Activated CD8-positive, alpha-beta memory T cell treated with anti-CD3 and anti-CD28 coated beads, Interleukin-2, amount 50 U/mL, for 24 hours (primary cell): ENCODE measurements around the gene SH3PXD2B.
"Not testable (repeated sequence)": the region's sequence is repeated elsewhere in the genome, so short reads cannot be mapped to it uniquely, and the experiment has no call there.

ENCODE experiments used
- DNase-seq: peaks from one replicate; pipeline ENCODE4 v3.0.0-alpha.2; 2020; ENCODE audit errors: extremely low read depth

The SH3PXD2B gene

GRCh38 chr5:172370237-172370640 is 84.1 kb downstream of the SH3PXD2B start:
- no peak for DNase-seq

GRCh38 chr5:172368699-172369098 is 85.6 kb downstream of the SH3PXD2B start:
- DNase-seq = not testable (repeated sequence)

DNA sequence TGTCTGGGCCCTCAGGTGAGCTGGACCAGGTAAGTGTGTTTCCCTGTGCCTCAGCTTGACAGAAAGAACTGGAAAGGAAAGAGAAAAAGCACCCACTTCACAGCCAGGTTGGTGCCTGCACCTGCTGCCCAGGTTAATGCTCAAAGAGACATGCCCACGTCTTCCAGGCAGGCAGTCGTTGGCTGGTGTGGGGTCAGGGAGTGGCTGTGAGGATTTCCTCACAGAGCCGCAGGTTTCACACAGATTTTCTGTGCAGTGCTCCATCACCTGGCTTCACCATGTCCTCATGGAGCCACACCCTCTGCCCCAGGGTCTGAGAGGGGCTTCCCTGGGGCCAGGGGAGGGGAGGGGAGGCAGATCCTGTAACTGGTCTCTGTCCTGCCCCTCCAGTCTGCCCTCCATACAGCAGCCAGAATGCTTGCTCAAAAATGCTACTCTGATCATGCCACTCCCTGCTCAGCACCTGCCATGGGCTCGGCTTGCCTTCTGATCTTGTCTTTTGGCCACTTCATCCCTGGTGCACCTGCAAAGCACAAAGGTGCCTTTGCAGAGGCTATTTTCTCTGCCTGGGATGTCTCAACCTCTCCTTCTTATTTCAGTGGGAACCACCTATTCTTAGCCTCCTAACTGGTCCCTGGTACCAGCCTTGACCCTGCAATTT is 88.2 kb downstream of the SH3PXD2B start:
- DNase-seq = no peak

- no peak for DNase-seq
These were observed 89.6 kb downstream of the SH3PXD2B start for GRCh38 chr5:172364773-172365172.

DNA sequence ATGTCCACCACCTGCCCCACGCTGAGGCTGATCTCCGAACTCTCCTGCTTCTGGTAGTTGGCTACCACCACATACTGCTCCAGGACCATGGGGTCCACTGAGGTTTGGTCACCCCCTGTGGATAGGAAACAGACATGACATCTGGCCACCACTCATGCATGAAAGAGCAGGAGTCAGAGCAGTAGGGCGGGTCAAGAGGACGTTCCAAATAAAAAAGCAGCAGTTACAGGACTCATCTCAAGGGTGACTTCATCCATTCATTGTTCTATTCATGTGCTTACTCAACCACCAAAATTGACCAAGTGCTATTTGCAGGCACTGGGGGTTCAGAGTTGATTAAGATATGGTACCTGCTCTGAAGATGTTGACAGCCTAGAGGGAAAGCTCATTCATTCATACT is 91.6 kb downstream of the SH3PXD2B start:
- no peak for DNase-seq

- no peak for DNase-seq
These were observed 92.6 kb downstream of the SH3PXD2B start for GRCh38 chr5:172361566-172362238.

DNA sequence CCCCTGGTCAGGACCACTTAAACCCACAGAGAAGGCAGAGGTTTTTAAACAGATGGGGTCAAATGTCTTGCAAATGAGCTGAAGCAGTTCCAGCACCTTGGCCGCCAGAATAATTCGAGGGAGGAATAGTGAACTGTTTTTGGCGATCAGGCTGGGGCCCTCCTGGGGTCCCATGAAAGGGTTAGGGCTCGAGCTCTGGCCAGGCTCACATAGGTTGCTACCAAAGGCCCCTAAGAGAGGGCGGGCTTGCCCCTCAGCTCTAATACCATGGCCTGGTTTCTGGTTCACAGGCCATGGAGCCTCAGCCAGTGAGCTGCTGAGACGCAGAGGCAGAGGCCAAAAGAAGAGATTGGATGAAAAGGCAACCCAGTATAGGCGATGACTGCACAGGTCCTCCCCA is 96.0 kb downstream of the SH3PXD2B start:
- no peak for DNase-seq

DNA sequence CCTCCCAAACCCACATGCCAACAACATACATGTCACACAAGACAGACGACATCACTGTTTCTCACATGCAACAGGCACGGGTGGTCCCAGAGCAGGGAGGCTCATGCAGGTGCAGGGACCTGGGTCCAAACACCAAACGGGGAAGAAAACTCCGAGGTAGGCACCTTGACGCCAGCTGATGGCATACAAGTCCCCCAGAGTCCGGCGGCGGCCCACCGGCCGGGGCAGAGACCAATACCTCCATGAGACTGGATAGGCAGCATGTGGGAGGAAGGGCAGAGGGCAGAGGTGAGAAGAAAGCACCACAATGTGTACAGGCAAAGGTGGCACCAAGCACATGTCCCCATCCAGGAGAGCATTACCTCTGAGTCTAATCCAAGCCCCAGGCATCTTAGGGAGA is 97.8 kb downstream of the SH3PXD2B start:
- DNase-seq = no peak

DNA sequence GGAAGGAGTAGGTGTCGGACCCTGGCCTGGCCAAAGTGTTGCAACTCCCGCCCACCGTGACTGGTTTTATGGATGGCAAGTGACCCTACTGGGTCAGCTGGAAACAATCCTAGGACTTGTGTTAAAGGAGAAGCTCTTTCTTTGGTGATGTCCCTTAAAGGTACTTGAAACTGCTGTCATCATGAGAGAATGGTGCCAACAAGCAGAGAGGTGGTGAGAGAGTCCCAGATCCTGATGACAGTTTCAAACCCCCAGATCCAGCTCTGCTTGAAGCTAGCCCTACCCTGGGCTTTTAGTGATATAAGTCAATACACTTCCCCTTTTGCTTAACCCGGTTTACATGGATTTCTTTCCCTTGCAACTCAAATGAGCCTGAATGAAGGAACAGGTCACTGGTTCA is 98.3 kb downstream of the SH3PXD2B start:
- DNase-seq = no peak

DNA sequence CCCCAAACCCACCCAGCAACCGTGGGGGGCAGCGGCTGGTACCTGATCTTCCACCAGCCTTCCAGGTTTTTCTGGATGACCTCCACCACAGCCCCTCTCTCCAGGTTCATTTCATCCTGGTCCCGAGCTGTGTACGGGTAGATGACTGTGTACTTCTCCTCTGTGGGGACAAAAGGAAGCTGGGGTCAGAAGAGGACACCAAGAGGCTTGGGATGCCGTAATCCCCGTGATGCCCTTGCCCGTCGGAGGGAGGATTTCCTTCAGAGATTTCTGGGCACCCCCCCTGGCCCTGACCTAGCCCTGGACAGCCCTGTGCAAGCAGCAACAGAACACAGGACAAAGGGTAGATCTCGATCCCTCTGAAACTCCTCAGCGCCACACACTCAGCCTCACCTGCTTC is 100.5 kb downstream of the SH3PXD2B start:
- no peak for DNase-seq

DNA sequence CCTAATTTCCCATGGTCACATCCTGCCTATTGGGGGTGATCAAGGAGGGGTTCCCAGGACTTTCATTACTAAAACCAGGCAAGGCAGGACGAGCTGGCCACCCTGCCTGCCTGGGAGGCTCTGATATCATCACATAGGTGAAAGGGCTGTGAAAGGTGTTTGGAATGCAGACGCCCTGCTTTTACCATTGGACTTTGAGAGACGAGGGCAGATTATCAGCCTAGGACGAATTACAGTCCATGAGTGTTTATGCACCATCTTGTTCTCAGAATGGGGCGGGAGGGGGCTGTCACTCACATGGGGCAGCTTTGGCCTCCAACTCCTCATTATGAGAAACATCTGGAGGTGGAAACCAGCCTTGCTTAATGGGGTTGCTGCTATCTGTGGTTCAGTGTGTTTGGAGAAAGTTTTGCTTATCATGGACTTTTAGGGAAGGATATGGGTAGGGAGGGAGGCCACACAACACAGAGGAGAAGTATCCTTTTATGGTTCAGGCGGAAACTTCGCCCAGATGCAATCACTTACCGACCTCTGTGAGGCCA is 101.0 kb downstream of the SH3PXD2B start:
- no peak for DNase-seq

DNA sequence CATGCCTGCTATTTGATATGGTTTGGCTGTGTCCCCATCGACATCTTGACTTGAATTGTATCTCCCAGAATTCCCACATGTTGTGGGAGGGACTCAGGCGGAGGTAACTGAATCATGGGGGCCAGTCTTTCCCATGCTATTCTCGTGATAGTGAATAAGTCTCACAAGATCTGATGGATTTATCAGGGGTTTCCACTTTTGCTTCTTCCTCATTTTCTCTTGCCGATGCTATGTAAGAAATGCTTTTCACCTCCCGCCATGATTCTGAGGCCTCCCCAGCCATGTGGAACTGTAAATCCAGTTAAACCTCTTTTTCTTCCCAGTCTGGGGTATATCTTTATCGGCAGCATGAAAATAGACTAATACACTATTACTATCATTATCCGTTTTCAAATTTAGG is 101.8 kb downstream of the SH3PXD2B start:
- not testable (repeated sequence) for DNase-seq

- DNase-seq = no peak
These were observed 103.0 kb downstream of the SH3PXD2B start for GRCh38 chr5:172351240-172351778.

DNA sequence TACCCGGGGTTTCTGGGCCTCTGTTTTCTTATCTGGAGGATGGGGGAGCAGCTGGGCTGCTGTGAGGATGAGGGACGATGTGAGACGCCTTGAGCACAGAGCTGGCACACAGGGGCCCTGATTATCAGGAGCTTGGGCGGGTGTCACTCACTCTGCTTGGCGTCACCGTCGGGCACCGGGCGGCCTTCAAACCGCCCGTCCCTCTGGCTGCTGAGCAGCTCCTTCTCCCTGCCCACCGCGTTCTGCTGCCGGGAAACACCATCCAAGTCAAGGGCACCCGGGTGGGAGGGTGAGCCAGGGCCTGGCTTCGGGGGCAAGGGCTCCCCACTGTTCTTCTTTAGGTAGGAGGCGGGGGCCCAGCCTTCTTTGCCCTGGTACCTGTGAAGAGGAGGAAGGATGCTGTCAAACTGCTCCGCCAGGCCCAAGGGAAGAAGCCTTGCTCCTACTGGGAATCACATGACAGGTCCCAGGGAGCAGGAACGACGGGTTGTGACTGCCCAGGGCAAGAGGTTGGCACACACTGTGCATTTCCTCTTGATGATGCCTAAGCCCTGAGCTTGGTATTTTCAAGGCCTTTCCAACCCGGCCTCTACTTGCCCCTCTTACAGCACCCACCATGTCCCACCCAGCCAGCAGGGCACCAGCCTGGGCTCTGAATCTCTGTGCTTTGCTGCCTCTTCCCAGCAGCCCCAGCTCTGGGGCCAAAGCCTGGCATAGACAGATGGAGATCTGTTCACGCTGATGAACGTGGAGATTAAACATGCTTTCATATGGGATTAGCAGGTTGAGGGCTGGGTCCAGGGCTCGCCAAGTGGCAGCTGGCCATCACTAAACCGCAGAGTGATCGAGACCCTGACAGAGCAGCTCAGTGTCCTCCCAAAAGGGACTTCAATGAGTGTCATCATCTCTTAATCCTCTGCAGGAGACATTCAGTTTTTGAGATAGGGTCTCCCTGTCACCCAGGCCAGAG is 103.8 kb downstream of the SH3PXD2B start:
- DNase-seq = no peak

- DNase-seq = not testable (repeated sequence)
These were observed 105.6 kb downstream of the SH3PXD2B start for GRCh38 chr5:172348733-172349132.

GRCh38 chr5:172348084-172348483 is 106.2 kb downstream of the SH3PXD2B start:
- DNase-seq = no peak

DNA sequence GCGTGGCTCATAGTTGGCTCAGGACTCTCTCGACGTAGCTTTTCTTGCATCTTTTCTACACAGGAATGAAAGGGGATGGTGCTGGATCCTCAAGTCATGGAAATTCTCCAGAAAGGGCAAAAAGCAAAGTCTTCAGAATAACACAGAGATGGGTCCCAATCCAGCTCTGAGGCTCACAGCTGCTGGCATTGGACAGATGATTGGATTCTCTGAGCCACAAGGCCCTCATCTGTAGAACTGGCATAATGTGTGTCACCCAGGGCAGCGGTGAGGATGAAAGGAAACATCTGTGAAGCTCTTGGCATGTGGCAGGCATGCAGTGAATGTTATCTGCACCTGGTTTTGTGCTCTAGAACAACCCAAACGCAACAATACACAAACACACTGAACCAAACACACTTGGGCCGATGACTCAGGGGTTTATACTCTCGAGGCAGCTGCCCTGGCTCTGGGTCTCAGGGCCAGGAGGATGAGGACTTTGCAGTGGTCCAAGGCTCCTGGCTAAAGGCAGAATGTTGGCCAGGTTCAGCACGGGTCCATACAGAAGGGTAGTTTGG is 106.8 kb downstream of the SH3PXD2B start:
- no peak for DNase-seq

DNA sequence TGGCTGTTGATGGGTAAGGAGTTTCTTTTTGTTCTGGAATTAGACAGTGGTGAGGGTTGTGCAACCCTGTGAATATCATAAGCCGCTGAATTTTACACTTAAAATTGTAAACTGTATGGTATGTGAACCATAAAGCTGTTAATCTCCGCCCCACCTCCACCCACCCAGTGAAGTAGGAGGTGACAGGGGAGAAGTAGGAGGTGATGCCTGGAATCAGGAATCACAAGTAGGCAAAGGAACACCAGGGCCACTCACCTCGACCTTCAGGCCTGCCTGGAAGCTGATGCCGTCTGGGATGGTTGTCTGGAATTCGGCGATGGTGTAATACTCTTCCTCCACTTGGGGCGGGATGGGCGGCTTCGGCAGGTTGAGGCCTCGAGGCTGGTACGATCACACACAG is 108.4 kb downstream of the SH3PXD2B start:
- DNase-seq = no peak

GRCh38 chr5:172344855-172345409 is 109.4 kb downstream of the SH3PXD2B start:
- DNase-seq = no peak

DNA sequence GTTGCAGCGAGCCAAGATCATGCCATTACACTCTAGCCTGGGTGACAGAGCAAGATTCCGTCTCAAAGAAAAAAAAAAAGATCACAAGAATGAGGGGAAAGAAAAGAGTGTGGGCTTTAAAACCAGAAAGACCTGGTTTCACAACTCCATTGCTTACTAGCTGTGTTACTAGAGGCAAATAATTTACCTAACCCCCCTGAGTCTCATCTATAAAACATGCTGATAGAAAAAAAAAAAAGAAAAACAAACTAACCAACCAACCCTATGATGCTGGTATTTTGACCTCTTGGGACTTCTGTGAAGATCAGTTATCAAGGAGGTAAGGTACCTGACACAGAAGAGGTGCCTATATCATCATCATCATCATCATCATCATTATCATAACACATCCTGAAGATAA is 110.6 kb downstream of the SH3PXD2B start:
- no peak for DNase-seq

DNA sequence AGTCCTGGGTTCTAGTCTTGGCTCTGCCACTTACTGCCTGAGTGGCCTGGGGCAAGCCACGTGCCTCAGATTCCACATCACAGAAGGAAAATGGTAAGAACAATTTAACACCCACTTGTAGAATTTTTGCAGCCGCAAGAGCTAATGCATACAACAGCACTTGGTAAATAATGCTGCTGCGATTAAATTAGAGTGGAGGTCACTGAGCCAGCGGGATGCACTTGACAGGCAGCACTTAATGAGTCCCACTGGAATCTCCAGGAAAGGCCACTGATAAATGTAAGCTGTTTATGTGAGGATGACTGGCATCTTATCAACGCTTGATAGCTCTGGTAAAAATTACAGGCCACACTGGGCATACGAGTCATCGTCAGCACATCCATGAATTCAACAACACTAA is 111.4 kb downstream of the SH3PXD2B start:
- DNase-seq = no peak
